DOHH2 (cell line): ENCODE data around the gene AP1G2.

Source experiments
- H3F3A ChIP-seq: fragments of 200-600 bp; sonication (generic), shearing (Covaris generic); 2 replicates; pipeline ENCODE4 v1.6.0; 2016; ENCODE audit warnings: antibody characterized with exemption, mild to moderate bottlenecking; ENCODE audit not compliant: control insufficient read depth, insufficient read depth
- H3K27ac ChIP-seq: fragments of 200-600 bp; sonication (generic); 2 replicates; pipeline ENCODE4 v1.5.1; 2014; ENCODE audit warnings: low read depth, mild to moderate bottlenecking, low read length, moderate library complexity
- H3K27me3 ChIP-seq: fragments of 200-600 bp; sonication (generic); 2 replicates; pipeline ENCODE4 v1.6.1; 2014; ENCODE audit warnings: mild to moderate bottlenecking, low read length, mixed read lengths; ENCODE audit not compliant: control insufficient read depth
- H3K36me3 ChIP-seq: fragments of 200-600 bp; sonication (generic); 2 replicates; pipeline ENCODE4 v1.6.1; 2014; ENCODE audit warnings: mild to moderate bottlenecking, low read length, moderate library complexity, mixed read lengths; ENCODE audit not compliant: control insufficient read depth
- H3K4me1 ChIP-seq: fragments of 200-600 bp; sonication (generic); 2 replicates; pipeline ENCODE4 v1.6.1; 2014; ENCODE audit warnings: mild to moderate bottlenecking, low read length, mixed read lengths; ENCODE audit not compliant: control insufficient read depth
- H3K4me2 ChIP-seq: fragments of 200-600 bp; sonication (generic); 2 replicates; pipeline ENCODE4 v1.6.0; 2014; ENCODE audit warnings: mild to moderate bottlenecking, low read length, moderate library complexity
- H3K4me3 ChIP-seq: fragments of 200-600 bp; sonication (generic); 2 replicates; pipeline ENCODE4 v1.5.1; 2014; ENCODE audit warnings: mild to moderate bottlenecking, low read length, mixed read lengths
- H3K79me2 ChIP-seq: fragments of 200-600 bp; sonication (generic); 2 replicates; pipeline ENCODE4 v1.6.1; 2014; ENCODE audit warnings: mild to moderate bottlenecking, low read length, mixed read lengths; ENCODE audit not compliant: control insufficient read depth
- H3K9me2 ChIP-seq: fragments of 200-600 bp; sonication (generic); replicated peaks from 2 replicates; pipeline ENCODE4 v1.6.1; 2014; ENCODE audit warnings: mild to moderate bottlenecking, low read length, mixed read lengths; ENCODE audit not compliant: control insufficient read depth
- H3K9me3 ChIP-seq: fragments of 200-600 bp; sonication (generic); 2 replicates; pipeline ENCODE4 v1.6.1; 2014; ENCODE audit warnings: antibody characterized with exemption, low read length, mixed read lengths; ENCODE audit not compliant: control insufficient read depth, insufficient read depth
- H4K20me1 ChIP-seq: fragments of 200-600 bp; sonication (generic); 2 replicates; pipeline ENCODE4 v1.6.0; 2014; ENCODE audit warnings: low read depth, mild to moderate bottlenecking, antibody characterized with exemption, low read length, moderate library complexity; ENCODE audit not compliant: control insufficient read depth, insufficient read depth
- EZH2phosphoT487 ChIP-seq: fragments of 200-600 bp; sonication (generic); IDR thresholded peaks from 2 replicates; pipeline ENCODE4 v1.6.1; 2017; ENCODE audit warnings: borderline replicate concordance, mild to moderate bottlenecking, antibody characterized with exemption, low read length, moderate library complexity, mixed read lengths
- TF ChIP-seq, protein P1 (sequence below): fragments of 200-600 bp; sonication (generic); IDR thresholded peaks from one replicate; pipeline ENCODE4 v1.5.1; 2014; ENCODE audit warnings: antibody characterized with exemption, mild to moderate bottlenecking, low read depth, low read length; ENCODE audit not compliant: poor library complexity, severe bottlenecking

The AP1G2 gene

DNA sequence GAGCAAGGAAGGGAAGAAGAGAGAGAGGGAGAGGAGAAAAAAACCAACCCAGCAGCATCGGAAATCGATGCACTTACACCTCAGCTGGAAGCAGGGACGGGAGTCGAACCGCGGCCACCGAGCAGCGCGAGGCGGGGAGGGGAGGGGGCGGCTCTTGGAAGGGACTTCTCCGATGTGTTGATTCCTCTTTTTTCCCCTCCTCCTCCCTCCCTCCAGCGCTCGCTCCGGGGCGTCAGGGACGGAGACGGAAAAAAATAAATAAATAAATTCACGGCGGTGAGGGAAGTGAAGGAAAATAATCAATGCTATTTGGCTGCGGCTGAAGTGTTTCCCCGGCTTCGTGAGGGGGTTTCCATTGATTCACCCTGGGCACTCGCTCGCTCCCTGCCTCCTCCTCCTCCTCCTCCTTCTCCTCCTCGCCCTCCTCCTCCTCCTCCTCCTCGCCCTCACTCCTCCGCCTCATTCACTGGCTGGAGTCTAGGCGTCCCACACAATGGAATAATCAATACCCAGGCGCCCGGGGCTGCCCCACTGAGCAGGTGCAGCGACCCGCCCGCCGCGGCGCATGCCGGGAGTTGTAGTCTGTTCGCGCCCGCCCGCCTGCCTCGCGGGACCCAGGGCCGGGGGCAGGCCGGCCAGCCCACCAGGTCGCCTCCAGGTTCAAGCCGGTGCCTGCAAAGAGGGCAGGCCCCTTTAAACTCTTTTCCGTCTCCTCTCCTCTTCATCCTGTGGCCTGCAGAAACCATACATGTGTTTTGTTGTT lies 16.1 kb downstream of the AP1G2 start, which contains the start of gene ZFHX2:
Gene ZFHX2, minus strand, starts transcription at position 500 of the 763 bp plus-strand sequence. CDS start 16,440 bp downstream, outside the sequence.
- peak within 1 kb of the TSS; percentile 88 for H3K4me2 ChIP-seq
- no peaks in the 10 kb centered on the region for H3F3A ChIP-seq
- no peaks in the 10 kb centered on the region; the same call in 1 of the 2 replicates for H3K36me3 ChIP-seq
- H3K9me3 ChIP-seq: no peaks in the 10 kb centered on the region
- peak within 1 kb of the TSS; percentile 84 for H3K4me3 ChIP-seq
- H3K79me2 ChIP-seq: peaks cover 4% of the 10 kb centered on the region
- H4K20me1 ChIP-seq: no peaks in the 10 kb centered on the region
- peaks cover 20% of the 10 kb centered on the region for H3K4me1 ChIP-seq
- no peaks in the 10 kb centered on the region for H3K9me2 ChIP-seq
- no peak within 1 kb of the TSS for H3K27ac ChIP-seq
- TF ChIP-seq EZH2phosphoT487: no peak
- TF ChIP-seq, protein P1, sequence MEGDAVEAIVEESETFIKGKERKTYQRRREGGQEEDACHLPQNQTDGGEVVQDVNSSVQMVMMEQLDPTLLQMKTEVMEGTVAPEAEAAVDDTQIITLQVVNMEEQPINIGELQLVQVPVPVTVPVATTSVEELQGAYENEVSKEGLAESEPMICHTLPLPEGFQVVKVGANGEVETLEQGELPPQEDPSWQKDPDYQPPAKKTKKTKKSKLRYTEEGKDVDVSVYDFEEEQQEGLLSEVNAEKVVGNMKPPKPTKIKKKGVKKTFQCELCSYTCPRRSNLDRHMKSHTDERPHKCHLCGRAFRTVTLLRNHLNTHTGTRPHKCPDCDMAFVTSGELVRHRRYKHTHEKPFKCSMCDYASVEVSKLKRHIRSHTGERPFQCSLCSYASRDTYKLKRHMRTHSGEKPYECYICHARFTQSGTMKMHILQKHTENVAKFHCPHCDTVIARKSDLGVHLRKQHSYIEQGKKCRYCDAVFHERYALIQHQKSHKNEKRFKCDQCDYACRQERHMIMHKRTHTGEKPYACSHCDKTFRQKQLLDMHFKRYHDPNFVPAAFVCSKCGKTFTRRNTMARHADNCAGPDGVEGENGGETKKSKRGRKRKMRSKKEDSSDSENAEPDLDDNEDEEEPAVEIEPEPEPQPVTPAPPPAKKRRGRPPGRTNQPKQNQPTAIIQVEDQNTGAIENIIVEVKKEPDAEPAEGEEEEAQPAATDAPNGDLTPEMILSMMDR: no peak
- peaks cover 17% of the 10 kb centered on the region for H3K27me3 ChIP-seq

DNA sequence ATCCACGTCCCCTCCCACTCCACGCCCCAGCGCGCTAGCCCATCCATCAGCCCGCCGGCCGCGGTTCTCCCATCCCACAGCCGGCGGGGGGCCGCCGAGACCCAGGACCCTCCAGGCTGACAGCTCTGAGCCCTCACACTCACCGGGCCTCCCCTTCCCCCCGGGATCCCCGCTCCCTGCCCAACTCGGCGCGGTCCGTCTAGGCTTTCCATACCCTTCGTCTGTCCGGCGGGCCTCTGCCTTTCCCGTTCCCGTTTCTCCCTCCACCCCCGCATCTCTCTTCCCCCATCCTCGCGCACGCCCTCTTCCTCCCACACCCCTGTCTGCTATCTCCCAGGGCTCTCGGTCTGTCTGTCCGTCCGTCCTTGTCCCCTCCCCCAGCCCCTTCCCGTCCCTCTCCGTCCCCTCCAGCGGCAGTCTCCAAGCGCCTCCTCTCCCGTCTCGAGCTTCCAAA lies 16.8 kb downstream of the AP1G2 start:
- peak overlapping the region; percentile 84 for H3K4me3 ChIP-seq
- H3K27me3 ChIP-seq: peaks cover 17% of the 10 kb centered on the region
- no peak overlapping the region for H3K27ac ChIP-seq
- TF ChIP-seq, protein P1: no peak
- TF ChIP-seq EZH2phosphoT487: no peak
- no peaks in the 10 kb centered on the region for H4K20me1 ChIP-seq
- H3K4me2 ChIP-seq: peak overlapping the region; percentile 88
- H3K9me2 ChIP-seq: no peaks in the 10 kb centered on the region
- H3K36me3 ChIP-seq: no peaks in the 10 kb centered on the region
- H3K9me3 ChIP-seq: no peaks in the 10 kb centered on the region
- no peaks in the 10 kb centered on the region for H3K79me2 ChIP-seq
- no peaks in the 10 kb centered on the region for H3F3A ChIP-seq
- peaks cover 20% of the 10 kb centered on the region for H3K4me1 ChIP-seq

DNA sequence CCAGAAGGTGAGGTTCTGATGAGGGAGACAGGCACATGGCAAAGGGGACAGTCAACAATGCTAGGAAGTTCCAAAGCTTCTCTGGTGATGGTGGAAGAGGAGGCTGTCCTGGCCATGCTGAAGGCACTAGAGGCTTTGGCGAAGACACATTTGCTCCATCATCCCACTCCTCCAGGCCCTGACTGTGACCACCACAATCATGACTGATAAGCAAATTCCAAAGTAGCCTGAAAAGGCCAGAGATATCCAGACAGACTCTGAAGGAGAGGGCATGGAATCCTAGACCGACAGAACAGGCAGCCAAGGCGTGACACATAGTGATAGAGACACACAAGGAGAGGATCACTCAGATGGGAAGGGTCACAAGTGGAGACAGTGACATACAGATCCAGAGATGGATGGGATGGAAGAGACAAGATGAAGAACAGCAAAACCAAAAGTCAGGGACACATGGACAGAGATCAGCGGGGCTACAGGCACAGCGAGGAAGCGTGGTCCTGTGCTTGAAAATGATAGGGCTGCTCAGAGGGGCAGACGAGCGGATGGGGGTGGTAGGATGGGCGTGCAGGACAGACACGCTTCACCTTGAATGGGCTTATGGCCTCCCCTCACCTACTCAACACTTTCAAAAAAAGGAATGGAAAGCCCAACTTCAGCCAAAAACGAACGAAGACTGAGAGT lies 17.3 kb downstream of the AP1G2 start:
- H3K27ac ChIP-seq: no peak overlapping the region
- no peaks in the 10 kb centered on the region for H3K9me3 ChIP-seq
- peaks cover 17% of the 10 kb centered on the region for H3K27me3 ChIP-seq
- peak overlapping the region; percentile 88 for H3K4me2 ChIP-seq
- H3K9me2 ChIP-seq: no peaks in the 10 kb centered on the region
- no peaks in the 10 kb centered on the region for H3F3A ChIP-seq
- peak overlapping the region; percentile 84 for H3K4me3 ChIP-seq
- H3K36me3 ChIP-seq: no peaks in the 10 kb centered on the region
- no peaks in the 10 kb centered on the region for H3K79me2 ChIP-seq
- peaks cover 19% of the 10 kb centered on the region for H3K4me1 ChIP-seq
- H4K20me1 ChIP-seq: no peaks in the 10 kb centered on the region
- TF ChIP-seq, protein P1: no peak
- TF ChIP-seq EZH2phosphoT487: no peak
